Fibroblast of skin of abdomen (primary cell): ENCODE measurements around the gene C12orf56.
"Not testable (repeated sequence)": the region's sequence is repeated elsewhere in the genome, so short reads cannot be mapped to it uniquely, and the experiment has no call there.

Experiments
- DNase-seq: peaks from one replicate; pipeline ENCODE4 v3.0.0-alpha.2; 2013

C12orf56 gene

GRCh38 chr12:64311877-64312276 is 78.7 kb downstream of the C12orf56 start:
- no peak for DNase-seq

GRCh38 chr12:64304571-64304970 is 86.0 kb downstream of the C12orf56 start:
- no peak for DNase-seq

- no peak for DNase-seq
These were observed 90.9 kb downstream of the C12orf56 start for GRCh38 chr12:64299628-64300027.

- no peak for DNase-seq
These were observed 94.3 kb downstream of the C12orf56 start for GRCh38 chr12:64296301-64296700.

GRCh38 chr12:64293654-64294364 is 96.7 kb downstream of the C12orf56 start:
- DNase-seq: no peak

- DNase-seq: not testable (repeated sequence)
These were observed 97.4 kb downstream of the C12orf56 start for GRCh38 chr12:64293174-64293573.

- no peak for DNase-seq
These were observed 104.0 kb downstream of the C12orf56 start for GRCh38 chr12:64286521-64286920.

- DNase-seq: no peak
These were observed 106.3 kb downstream of the C12orf56 start for GRCh38 chr12:64284256-64284655.

GRCh38 chr12:64278421-64278820 is 112.1 kb downstream of the C12orf56 start:
- DNase-seq: no peak

GRCh38 chr12:64273527-64274403 is 116.8 kb downstream of the C12orf56 start:
- peak; percentile 2 for DNase-seq

- DNase-seq: no peak
These were observed 120.1 kb downstream of the C12orf56 start for GRCh38 chr12:64270411-64270810.

GRCh38 chr12:64269161-64269560 is 121.4 kb downstream of the C12orf56 start:
- DNase-seq: no peak

GRCh38 chr12:64268409-64268808 is 122.1 kb downstream of the C12orf56 start:
- no peak for DNase-seq

GRCh38 chr12:64265839-64266238 is 124.7 kb downstream of the C12orf56 start:
- DNase-seq: no peak

- no peak for DNase-seq
These were observed 128.7 kb downstream of the C12orf56 start for GRCh38 chr12:64261813-64262212.

GRCh38 chr12:64258576-64258975 is 132.0 kb downstream of the C12orf56 start:
- peak; percentile 1 for DNase-seq

- peak; percentile 64 for DNase-seq
These were observed 134.3 kb downstream of the C12orf56 start for GRCh38 chr12:64256166-64256800.

- DNase-seq: no peak
These were observed 135.3 kb downstream of the C12orf56 start for GRCh38 chr12:64255249-64255648.

- DNase-seq: no peak
These were observed 137.2 kb downstream of the C12orf56 start for GRCh38 chr12:64253356-64253755.

GRCh38 chr12:64252681-64253080 is 137.9 kb downstream of the C12orf56 start:
- peak; percentile 54 for DNase-seq

- DNase-seq: no peak
These were observed 146.7 kb downstream of the C12orf56 start for GRCh38 chr12:64243809-64244208.

GRCh38 chr12:64240781-64241180 is 149.8 kb downstream of the C12orf56 start:
- peak; percentile 34 for DNase-seq

- no peak for DNase-seq
These were observed 153.2 kb downstream of the C12orf56 start for GRCh38 chr12:64237382-64237781.
